COR-L47 (cell line): Measurements from ENCODE around the gene ACTMAP.
A peak's percentile ranks its signal among the peaks of the same experiment; 100 is the strongest.
"Not testable (repeated sequence)": the region's sequence is repeated elsewhere in the genome, so short reads cannot be mapped to it uniquely, and the experiment has no call there.

Source experiments
- DNase-seq: peaks from one replicate; lab custom pipeline; 2025; lab: John Stamatoyannopoulos, UW

ACTMAP gene, protein sequence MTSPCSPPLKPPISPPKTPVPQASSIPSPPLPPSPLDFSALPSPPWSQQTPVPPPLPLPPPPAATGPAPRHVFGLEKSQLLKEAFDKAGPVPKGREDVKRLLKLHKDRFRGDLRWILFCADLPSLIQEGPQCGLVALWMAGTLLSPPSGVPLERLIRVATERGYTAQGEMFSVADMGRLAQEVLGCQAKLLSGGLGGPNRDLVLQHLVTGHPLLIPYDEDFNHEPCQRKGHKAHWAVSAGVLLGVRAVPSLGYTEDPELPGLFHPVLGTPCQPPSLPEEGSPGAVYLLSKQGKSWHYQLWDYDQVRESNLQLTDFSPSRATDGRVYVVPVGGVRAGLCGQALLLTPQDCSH

DNA sequence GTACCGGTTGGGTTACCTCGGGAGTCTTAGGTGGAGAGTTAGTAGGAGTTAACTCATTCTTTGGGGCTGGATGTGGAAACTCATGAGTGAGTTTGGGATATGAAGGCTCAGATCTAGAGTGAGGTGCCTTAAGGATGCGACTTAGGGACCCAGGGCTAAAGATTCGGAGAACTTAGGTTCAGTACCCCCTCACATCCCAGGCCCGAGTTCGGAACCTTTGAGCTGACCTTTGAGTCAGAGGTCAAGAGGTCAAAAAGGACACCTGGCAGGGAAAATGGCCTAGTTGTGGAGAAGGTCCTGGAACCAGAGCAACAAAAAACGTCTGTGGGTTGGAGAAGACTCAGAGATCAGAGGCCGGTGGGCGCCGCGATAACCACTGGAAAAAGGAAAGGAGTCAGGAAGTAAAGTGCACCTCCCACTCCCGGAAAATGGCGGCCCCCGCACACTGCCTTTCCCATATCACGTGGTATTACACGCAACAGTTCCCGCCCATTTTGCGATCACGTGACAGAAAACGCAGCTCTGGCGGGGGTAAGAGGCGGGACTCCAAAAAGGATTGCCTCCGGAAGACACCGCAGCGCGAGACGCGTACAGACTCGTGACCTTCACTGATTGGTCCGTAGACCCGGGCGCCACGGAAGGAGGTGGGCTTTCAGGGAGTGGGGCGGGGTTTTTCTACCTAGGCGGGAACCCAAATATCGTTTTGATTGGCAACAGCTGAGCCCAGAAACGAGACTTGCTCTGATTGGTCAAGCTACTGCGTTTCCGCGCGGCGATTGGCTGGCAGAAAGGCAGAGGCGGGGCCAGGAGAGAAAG is at the start of gene ACTMAP:
Gene ACTMAP (minus strand): TSS at position 420 of the 816 bp plus-strand sequence. CDS start 674 bp downstream, outside the sequence.
- DNase-seq: peak; percentile 100

DNA sequence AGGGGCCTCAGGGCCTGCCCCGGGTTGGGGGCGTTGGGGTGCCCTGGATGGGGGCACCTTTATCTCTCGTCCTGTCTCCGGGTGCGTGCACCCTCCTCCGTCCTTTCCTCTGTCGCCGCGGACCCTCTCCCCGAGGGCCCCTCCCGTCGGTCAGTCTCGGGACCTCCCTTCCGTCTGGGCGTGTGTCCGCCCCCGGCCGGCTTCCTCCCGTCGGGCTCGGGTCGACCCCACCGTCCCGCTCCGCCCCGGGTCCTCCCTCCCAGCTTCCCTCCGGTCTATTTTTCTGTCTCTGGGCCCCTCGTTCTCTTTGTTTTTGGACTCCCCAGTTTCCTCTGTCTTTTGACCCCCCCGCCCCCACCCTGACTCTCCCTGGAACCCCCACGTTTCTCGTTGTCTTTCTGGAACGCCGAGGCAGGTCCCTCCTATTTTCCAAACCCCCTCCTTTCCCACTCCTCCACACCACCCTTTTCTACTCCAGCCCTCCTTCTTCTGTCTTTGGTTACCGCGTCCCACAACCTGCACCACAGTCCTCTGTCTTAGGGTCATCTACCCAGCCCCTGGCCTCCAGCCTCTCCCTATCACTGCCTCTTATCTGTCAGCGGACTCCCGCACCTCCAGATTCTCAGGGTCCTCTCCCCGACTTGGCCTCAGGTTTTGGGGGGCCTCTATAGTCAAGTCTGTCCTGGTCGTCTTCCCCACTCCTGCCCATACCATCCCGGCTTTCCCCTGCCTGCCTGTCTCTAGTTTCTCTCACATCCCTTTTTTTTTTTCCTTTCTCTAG is 49.5 kb upstream of the ACTMAP start:
- no peak for DNase-seq

DNA sequence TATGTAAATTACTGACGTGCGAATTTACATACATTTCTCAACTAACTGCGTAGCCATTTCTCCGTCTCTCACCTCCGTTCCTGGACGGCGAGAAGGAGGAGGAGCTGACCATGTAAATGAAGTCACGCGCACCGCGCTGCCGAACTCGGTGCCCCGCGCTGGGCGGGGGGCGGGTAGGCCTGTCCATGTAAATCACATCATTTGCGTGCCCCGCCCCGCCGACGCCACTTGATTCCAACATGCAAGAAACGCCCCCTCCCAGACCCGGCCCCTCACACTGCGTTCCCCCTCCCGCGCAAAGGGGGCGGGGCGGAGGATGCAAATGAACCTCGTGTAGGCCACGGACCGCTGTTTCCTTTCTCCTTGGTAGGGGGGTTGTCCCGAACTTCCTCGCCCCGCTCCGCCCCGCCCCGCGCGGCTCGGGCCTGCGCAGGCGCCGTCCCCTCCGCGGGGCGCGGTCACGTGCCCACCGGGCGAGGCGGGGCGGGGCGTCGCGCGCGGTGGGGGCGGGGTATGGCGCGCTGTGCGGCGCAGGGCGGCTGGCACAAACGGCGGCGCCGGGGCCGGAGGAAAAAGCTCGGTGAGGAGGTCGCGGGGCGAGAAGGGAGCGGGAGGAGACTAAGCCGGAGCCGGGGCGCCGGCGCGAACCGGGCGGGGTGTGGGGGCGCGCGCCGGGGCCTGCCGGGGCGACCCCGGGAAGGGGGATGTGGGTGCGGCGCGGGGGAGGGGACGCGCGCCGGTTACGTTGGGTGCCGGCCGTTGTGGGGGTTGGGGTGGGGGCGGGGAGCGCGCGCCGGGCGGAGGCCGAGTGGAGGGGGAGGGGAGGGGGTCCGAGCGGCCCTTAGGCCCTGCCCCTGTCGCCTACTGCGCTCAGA is 48.6 kb upstream of the ACTMAP start, which contains the start of gene EGLN2:
Gene EGLN2 (plus strand): TSS at position 509 of the 875 bp plus-strand sequence. CDS start 1,382 bp downstream, outside the sequence.
- peak; percentile 100 for DNase-seq

GRCh38 chr19:40797963-40798682 is 47.8 kb upstream of the ACTMAP start:
- peak; percentile 23 for DNase-seq

DNA sequence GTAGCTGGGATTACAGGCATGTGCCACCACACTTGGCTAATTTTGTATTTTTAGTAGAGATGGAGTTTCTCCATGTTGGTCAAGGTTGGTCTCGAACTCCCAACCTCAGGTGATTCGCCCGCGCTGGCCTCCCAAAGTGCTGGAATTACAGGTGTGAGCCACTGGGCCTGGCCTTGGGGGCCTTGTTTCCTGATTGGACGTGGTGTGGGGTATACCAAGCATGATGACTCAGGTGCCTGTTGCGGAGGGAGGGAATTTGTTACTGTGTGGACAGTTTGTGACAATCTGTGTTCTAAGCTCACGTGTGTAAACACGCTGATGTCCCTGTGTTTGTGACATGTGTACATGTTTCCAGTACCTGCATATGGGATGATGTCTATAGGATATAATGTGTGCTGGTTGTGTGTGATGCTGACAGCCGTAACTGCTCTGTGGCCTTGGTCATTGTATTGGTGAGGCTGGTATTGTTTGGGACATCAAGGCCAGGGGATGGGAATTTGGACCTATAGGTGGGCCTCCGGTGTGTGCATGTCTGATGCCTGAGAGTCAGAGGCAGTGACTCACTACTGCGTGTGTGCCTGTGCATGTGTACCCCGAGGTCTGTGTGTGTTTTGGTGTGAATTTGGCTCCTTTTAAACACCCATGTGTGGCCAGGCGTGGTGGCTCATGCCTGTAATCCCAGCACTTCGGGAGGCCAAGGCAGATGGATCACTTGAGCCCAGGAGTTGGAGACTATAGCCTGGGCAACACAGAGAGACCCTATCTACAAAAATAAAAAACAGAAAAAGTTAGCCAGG is 47.1 kb upstream of the ACTMAP start:
- DNase-seq: no peak

DNA sequence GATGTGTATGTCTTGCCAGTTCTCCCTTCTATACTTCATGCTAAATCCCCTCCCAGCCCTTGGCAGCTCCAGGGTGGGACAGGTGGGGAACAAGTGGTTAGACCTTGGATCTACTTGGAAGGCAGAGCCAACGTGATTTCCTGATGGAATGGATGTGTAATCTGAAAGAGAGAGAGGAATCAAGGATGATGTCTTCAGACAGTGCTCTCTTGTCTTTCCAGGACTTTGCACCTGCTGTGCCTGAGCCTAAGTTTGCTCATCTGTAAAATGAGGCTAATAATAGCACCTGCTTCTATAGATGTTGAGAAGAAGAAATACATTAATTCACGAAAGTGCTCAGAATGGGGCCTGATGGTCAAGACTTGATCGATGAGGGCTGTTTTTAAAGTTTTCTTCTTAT is 41.7 kb upstream of the ACTMAP start:
- DNase-seq: no peak

DNA sequence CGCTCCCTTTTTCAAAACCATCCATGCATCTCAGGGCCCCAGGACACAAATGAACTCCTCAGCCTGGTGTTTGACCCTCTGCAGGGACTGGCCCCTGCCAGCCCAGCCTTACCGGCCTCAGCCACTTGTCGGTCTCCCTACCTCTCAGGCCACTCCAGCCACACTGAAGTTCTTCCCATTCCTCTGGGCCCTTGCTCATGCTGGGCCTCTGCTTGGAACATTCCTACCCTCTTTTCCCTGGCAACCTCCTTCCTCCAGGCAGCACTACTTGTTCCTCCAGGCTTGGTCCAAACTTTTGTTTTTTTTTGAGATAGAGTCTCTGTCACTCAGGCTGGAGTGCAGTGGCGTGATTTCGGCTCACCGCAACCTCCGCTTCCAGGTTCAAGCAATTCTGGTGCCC is 41.1 kb upstream of the ACTMAP start:
- no peak for DNase-seq

- DNase-seq: no peak
These were observed 36.1 kb upstream of the ACTMAP start for GRCh38 chr19:40786060-40787037.

GRCh38 chr19:40785526-40785925 is 35.2 kb upstream of the ACTMAP start:
- DNase-seq: no peak

DNA sequence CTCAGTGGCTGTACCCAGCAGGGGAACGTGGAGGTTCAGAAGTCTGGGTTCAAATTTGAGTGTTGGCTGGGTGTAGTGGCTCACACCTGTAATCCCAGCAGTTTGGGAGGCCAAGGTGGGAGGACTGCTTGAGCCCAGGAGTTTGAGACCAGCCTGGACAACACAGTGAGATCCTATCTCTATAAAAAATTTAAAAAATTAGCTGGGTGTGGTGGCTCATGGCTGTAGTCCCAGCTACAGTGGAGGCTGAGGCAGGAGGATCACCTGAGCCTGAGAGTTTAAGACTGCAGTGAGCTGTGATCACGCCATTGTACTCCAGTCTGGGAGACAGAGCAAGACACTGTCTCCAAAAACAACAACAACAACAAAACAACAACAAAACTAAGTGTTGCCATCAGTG is 33.9 kb upstream of the ACTMAP start:
- DNase-seq: not testable (repeated sequence)

DNA sequence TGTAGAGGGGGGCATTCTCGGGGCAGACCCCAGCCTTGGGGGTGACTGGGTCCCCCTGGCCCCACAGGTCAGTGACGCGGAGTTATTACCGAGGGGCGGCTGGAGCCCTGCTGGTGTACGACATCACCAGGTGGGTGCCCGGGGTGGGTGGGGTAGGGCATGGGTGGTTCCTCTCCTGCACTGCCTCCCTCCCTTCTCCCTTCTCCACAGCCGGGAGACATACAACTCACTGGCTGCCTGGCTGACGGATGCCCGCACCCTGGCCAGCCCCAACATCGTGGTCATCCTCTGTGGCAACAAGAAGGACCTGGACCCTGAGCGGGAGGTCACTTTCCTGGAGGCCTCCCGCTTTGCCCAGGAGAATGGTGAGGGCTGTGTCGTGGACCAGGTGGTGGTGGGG is 33.4 kb upstream of the ACTMAP start:
- no peak for DNase-seq

GRCh38 chr19:40781140-40781539 is 30.9 kb upstream of the ACTMAP start:
- no peak for DNase-seq

DNA sequence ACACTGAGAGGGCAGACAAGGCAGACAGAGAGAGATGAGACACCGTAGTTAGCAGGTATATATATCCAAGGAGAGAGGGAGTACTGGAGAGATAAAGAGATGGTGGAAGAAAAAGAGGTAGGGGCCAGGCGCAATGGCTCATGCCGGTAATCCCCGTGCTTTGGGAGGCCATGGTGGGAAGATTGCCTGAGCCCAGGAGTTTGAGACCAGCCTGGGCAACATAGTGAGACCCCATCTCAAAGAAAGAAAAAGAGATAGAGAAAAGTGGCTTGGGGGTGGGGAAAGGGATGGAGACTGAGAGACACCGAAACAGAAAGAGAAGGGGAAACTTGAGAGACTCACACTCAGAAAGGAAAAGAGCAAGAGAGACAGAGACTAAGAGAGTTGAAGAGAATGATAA is 30.3 kb upstream of the ACTMAP start:
- DNase-seq: no peak

DNA sequence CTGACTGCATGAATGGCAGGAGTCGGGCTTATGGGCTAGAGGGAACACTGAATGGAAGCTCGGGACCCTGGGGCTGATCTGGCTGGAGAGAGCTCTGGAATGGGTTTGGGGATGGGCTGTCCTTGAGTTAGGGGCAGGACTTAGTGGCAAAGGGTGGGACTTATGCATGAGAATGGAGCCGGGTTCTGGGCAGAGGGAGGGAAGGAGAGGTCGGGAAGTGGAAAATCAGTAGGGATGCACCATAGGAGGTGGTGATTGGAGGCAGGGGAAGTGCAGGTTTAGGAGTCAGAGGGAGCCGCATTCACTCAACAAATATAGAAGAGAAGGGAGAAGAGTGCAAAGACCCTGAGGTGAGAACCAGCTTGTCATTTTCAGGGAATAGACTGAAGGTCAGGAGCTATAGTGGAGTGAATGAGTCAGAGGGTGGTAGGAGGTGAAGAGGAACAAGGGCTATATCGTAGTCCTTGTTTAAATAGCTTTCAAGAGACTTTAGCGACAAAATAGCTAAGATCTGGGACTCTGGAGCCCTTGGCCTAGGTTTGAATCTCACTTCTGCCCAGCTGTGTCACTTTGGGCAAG is 28.5 kb upstream of the ACTMAP start:
- DNase-seq: no peak

GRCh38 chr19:40777937-40778705 is 27.8 kb upstream of the ACTMAP start, which contains the start of gene RAB4B:
Gene RAB4B (plus strand): TSS chr19:40778247. CDS start chr19:40778376, 129 bp downstream.
- DNase-seq: peak; percentile 100

- DNase-seq: no peak
These were observed 27.3 kb upstream of the ACTMAP start for GRCh38 chr19:40777645-40777936.

GRCh38 chr19:40776932-40777644 is 26.8 kb upstream of the ACTMAP start:
- DNase-seq: peak; percentile 84
